ENCODE results near the gene HNRNPL. TPM values are rescaled to one million over a fixed set of nuclear protein-coding genes. Genes with fewer than 3 reads are reported as not detected.

HNRNPL gene
- total RNA-seq, 1 experiment from 2014 or later = 749 TPM

DNA sequence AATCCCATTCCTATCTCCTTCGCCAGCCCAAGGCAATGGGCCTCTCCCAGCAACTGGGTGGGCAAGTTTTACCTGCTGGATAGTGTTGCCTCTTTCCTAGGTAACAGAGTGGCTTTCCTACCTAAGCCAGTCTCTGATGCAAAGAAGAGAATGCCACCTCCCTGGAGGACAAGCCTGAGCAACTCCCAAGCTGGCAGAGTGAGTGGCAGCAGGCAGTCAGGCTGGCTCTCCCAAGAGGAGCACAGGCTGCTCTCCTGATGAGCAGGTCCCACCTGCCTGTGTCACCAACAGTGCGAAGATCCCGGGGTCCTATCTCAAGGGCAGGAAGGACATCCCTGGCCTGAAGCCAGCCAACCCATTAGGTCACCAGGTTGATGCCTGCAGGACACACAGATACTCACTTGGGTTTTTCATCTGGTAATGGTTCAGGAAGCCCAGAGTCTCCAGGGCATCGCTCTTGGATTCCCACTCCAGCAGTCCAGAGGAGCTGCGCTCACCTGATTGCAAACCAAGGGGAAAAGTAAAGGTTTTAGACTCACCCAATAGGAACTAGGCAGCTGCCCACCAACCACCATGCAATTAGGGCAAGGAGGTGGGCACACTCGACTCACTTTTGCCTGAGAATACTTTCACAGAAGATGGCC is 12.7 kb downstream of the HNRNPL start:
- Histone ChIP-seq H3K9me3 (ENCODE audit: control insufficient read depth, insufficient read depth, low read depth, low read length) (no peaks in the 10 kb centered on the region), H3K27ac (ENCODE audit: low read length) (peak overlapping the region; percentile 86), H3K27me3 (ENCODE audit: control insufficient read depth, insufficient read depth, low read length) (no peaks in the 10 kb centered on the region), H3K36me3 (ENCODE audit: control insufficient read depth, insufficient read depth, low read length) (peaks cover 58% of the 10 kb centered on the region), H3K4me3 (ENCODE audit: low read depth in 2 of 2, low read length in 2 of 2) (no peak overlapping the region), H3K4me1 (ENCODE audit: control insufficient read depth, insufficient read depth, low read length) (peaks cover 96% of the 10 kb centered on the region)
- ChIA-PET POLR2A (interaction anchor here (0.6 to 0.8 kb wide), 6 partner anchors 11 to 535 kb away, joined by 3 to 4 read pairs (median 4); no protein-coding TSS in a partner anchor), CTCF (interaction anchor here (0.6 to 1.2 kb wide), 3 partner anchors 103 to 435 kb away, joined by 3 to 7 read pairs (median 5); no protein-coding TSS in a partner anchor)
- in situ Hi-C loops (cut with HindIII; ENCODE audit: low pct_unique_long_range_greater_than_20kb, low sequenced_read_pairs) = loop anchor here (5.0 kb wide), 1 partner anchor 70 kb away; no protein-coding TSS in a partner anchor
- DNase-seq (ENCODE audit: low read depth, low spot score) (no peak), ATAC-seq (no peak)
- intact Hi-C loops (cut with micrococcal nuclease; ENCODE audit: unreplicated experiment) = loop anchor here (5.0 to 10.0 kb wide), 2 partner anchors 185 to 322 kb away; no protein-coding TSS in a partner anchor
- no TSS peak for BruUV-seq (replicated peaks)
- no peak for TF ChIP-seq SIN3A (IDR thresholded peaks at IDR 0.05; ENCODE audit: borderline replicate concordance, insufficient read depth, low read depth, low read length)
- TF ChIP-seq REST (IDR thresholded peaks at IDR 0.05; ENCODE audit: insufficient read depth in 1 of 2, low read depth in 2 of 2, low read length in 1 of 2) = no peak
- no peak for TF ChIP-seq CTCF (IDR thresholded peaks at IDR 0.05)
- TF ChIP-seq POLR2AphosphoS5 (IDR thresholded peaks at IDR 0.05; ENCODE audit: low read depth, low read length) = no peak
- no peak for TF ChIP-seq TCF7L2 (IDR thresholded peaks at IDR 0.05; ENCODE audit: low read depth, low read length)

GRCh38 chr19:38836159-38836982 is 13.4 kb downstream of the HNRNPL start:
- H3K36me3 ChIP-seq (ENCODE audit: control insufficient read depth, insufficient read depth, low read length) = peaks cover 50% of the 10 kb centered on the region
- TF ChIP-seq POLR2AphosphoS5 (IDR thresholded peaks at IDR 0.05; ENCODE audit: low read depth, low read length) (no peak), REST (IDR thresholded peaks at IDR 0.05; ENCODE audit: insufficient read depth in 1 of 2, low read depth in 2 of 2, low read length in 1 of 2) (no peak), CTCF (IDR thresholded peaks at IDR 0.05) (no peak), TCF7L2 (IDR thresholded peaks at IDR 0.05; ENCODE audit: low read depth, low read length) (no peak), SIN3A (IDR thresholded peaks at IDR 0.05; ENCODE audit: borderline replicate concordance, insufficient read depth, low read depth, low read length) (no peak)
- ATAC-seq (no peak), DNase-seq (ENCODE audit: low read depth, low spot score) (no peak)
- in situ Hi-C loops (cut with HindIII; ENCODE audit: low pct_unique_long_range_greater_than_20kb, low sequenced_read_pairs) = loop anchor here (5.0 kb wide), 1 partner anchor 69 kb away; no protein-coding TSS in a partner anchor
- H3K4me1 ChIP-seq (ENCODE audit: control insufficient read depth, insufficient read depth, low read length) = peaks cover 90% of the 10 kb centered on the region
- no peak overlapping the region for H3K4me3 ChIP-seq (ENCODE audit: low read depth in 2 of 2, low read length in 2 of 2)
- intact Hi-C loops (cut with micrococcal nuclease; ENCODE audit: unreplicated experiment) = loop anchor here (5.0 to 10.0 kb wide), 2 partner anchors 184 to 322 kb away; no protein-coding TSS in a partner anchor
- CTCF ChIA-PET = interaction anchor here (0.6 kb wide), 1 partner anchor 102 kb away, joined by 5 read pairs; no protein-coding TSS in a partner anchor
- BruUV-seq (replicated peaks) = no TSS peak
- no peaks in the 10 kb centered on the region for H3K27me3 ChIP-seq (ENCODE audit: control insufficient read depth, insufficient read depth, low read length)
- peak overlapping the region; percentile 86 for H3K27ac ChIP-seq (ENCODE audit: low read length)
- H3K9me3 ChIP-seq (ENCODE audit: control insufficient read depth, insufficient read depth, low read depth, low read length) = no peaks in the 10 kb centered on the region
- POLR2A ChIA-PET = interaction anchor here (0.5 to 0.6 kb wide), 2 partner anchors 76 to 280 kb away, joined by 3 read pairs; no protein-coding TSS in a partner anchor

All from Panc1 (cell line).